GM18861 (cell line): ENCODE results near the gene ADAMTS19.
A peak's percentile ranks its signal among the peaks of the same experiment; 100 is the strongest.
"Not testable (repeated sequence)": the region's sequence is repeated elsewhere in the genome, so short reads cannot be mapped to it uniquely, and the experiment has no call there.

Experiments
- ATAC-seq: cut with Tn5 transposase; IDR thresholded peaks from one replicate; pipeline ENCODE4 v1.9.1; 2021; ENCODE audit not compliant: unreplicated experiment

The ADAMTS19 gene

GRCh38 chr5:129459777-129460671 is at the start of gene ADAMTS19:
Gene ADAMTS19 (plus strand): TSS chr5:129460298. CDS start chr5:129460392, 94 bp downstream.
- no peak for ATAC-seq

- no peak for ATAC-seq
These were observed 49.6 kb upstream of the ADAMTS19 start for GRCh38 chr5:129410488-129410887.

- ATAC-seq = no peak
These were observed 47.4 kb upstream of the ADAMTS19 start for GRCh38 chr5:129412721-129413120.

GRCh38 chr5:129413570-129413969 is 46.5 kb upstream of the ADAMTS19 start:
- no peak for ATAC-seq

- ATAC-seq = no peak
These were observed 40.8 kb upstream of the ADAMTS19 start for GRCh38 chr5:129419292-129419691.

GRCh38 chr5:129425031-129425430 is 35.1 kb upstream of the ADAMTS19 start:
- ATAC-seq = no peak

- ATAC-seq = no peak
These were observed 34.0 kb upstream of the ADAMTS19 start for GRCh38 chr5:129426071-129426470.

GRCh38 chr5:129428636-129429035 is 31.5 kb upstream of the ADAMTS19 start:
- not testable (repeated sequence) for ATAC-seq

- no peak for ATAC-seq
These were observed 28.7 kb upstream of the ADAMTS19 start for GRCh38 chr5:129431406-129431805.

GRCh38 chr5:129438322-129438721 is 21.8 kb upstream of the ADAMTS19 start:
- ATAC-seq = no peak

- no peak for ATAC-seq
These were observed 19.7 kb upstream of the ADAMTS19 start for GRCh38 chr5:129440424-129440823.

- no peak for ATAC-seq
These were observed 19.0 kb upstream of the ADAMTS19 start for GRCh38 chr5:129441096-129441495.

- peak; percentile 65 for ATAC-seq
These were observed 14.7 kb upstream of the ADAMTS19 start for GRCh38 chr5:129445379-129445778.

- no peak for ATAC-seq
These were observed 12.1 kb upstream of the ADAMTS19 start for GRCh38 chr5:129447968-129448367.

- no peak for ATAC-seq
These were observed 11.4 kb upstream of the ADAMTS19 start for GRCh38 chr5:129448654-129449053.

GRCh38 chr5:129454461-129454860 is 5.6 kb upstream of the ADAMTS19 start:
- ATAC-seq = no peak

GRCh38 chr5:129459450-129459776 is 685 bp upstream of the ADAMTS19 start:
- ATAC-seq = no peak

GRCh38 chr5:129460672-129460935 is 506 bp downstream of the ADAMTS19 start:
- no peak for ATAC-seq

- no peak for ATAC-seq
These were observed 1.0 kb downstream of the ADAMTS19 start for GRCh38 chr5:129460936-129461710.

GRCh38 chr5:129461711-129462332 is 1.7 kb downstream of the ADAMTS19 start:
- ATAC-seq = no peak

- no peak for ATAC-seq
These were observed 5.8 kb downstream of the ADAMTS19 start for GRCh38 chr5:129465776-129466344.

- ATAC-seq = no peak
These were observed 14.4 kb downstream of the ADAMTS19 start for GRCh38 chr5:129474544-129474943.
